ENCODE data around the gene ACAD9.
"Not testable (repeated sequence)": the region's sequence is repeated elsewhere in the genome, so short reads cannot be mapped to it uniquely, and the experiment has no call there.

ACAD9 gene

DNA sequence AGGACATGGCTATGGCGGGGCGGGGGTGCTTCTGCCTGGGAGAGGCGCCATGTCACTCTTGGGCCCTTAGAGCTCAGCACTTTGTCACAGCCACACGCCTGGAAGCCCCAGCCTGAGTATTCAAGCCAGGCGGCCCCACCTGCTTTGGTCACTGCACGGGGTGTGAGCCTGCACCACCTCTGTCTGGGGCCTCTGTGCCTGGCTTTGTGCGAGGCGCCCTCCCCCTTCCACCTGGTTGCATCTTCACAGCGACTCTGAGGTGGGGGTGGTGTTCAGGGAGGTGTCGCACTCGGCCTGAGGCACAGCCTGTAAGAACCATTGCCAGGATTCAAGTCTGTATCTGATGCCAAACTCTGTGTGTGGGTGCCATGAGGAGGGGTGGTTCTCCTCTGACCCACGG lies 24.1 kb downstream of the ACAD9 start:
- DNase-seq, result no peak

DNA sequence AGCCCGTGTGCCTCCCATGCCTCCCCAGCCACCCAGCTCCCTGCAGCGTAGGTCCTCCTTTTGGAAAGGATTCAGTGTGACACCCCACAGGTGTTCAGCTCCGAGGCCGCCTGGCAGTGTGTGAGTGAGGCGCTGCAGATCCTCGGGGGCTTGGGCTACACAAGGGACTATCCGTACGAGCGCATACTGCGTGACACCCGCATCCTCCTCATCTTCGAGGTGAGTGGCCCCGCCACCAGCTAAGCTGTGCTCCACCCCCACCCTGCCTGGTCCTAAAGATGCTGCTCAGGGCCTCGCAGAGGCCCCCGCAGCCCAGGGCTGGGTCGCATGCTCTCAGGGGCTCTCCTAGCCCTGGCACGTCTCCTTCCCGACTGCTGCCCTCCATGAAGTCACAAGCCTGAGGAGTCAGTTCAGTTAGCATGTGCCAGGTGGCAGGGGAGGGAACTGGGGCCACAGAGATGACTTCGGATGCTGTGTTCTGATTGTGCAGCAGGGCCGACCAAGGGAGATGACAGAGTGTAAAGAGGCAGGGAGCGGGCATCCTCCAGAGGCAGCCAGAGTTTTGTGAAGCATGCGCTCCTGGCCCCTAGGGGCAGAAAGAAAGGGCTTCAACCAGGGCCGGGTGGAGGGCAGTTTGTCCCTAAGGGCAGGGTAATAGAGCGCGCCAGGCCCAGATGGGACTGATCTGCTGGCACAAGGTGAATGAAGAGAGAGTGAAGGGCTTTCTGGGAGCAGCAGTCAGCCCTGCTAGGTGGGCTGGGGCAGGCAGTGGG lies 26.8 kb downstream of the ACAD9 start:
- no peak for DNase-seq

DNA sequence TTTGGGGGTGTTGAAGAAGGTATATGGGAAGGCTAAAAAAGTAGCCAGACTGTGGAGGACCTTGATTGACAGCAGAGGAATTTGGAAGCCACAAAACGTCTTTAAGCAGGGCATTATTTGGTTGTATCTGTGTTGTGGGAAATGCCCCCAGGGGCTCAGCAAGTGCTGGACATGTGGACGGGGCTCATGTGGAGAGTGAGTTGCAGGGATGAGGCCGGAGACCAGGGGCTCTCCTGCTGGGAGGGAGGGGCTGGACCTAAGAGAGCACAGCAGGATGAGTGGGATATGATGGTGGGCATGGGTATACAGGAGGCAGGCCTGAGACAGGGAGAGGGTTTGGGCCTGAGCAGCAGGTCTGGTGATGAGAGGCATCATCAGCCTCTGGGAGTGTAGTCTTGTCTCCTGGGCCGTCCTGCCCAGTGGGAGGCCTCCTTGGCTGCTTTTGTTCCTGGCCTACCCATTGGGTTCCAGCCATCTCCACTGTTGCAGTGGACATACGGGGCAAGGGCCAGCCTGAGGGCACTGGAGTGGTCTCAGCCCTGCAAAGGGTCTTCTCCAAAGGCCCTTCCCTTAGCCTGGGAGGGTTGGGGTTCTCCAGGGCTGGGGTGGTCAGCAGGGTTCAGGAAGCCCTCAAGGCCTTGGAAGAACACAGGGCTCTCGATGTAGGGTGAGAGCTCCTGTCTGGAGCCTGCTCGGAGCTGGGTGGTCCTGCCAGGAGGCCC lies 27.5 kb downstream of the ACAD9 start:
- DNase-seq, result no peak

DNA sequence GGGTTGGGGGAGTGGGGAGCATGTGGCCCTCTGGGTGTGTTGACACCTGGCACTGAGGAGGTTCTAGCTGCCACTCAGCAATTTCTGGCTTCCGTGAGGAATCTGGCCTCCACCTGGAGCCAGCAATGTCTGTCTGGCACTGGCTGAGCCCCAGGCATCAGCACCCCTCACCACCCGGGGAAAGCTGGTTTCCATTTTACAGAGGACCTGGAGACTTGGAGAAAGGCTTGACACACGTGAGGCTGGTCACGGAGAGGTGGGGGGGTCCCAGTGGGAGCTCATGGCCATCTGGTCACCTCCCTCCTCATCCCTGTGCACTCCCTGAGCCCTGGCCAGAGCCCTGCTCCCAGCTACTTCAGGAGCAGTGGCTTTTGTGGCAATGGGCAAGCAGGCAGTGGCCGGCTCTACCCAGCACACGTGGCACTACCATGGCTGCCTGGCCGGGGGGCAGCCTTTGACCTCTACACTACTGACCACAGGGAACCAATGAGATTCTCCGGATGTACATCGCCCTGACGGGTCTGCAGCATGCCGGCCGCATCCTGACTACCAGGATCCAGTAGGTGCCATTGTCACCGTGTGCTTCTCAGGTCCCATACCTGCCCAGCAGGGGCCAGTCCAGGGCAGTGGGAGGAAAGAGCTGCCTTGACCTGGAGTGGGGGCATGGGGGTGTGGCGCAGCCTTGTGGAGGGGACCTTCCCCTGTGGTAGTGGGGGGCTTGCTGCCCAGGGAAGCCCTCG lies 28.5 kb downstream of the ACAD9 start:
- DNase-seq, result no peak

DNA sequence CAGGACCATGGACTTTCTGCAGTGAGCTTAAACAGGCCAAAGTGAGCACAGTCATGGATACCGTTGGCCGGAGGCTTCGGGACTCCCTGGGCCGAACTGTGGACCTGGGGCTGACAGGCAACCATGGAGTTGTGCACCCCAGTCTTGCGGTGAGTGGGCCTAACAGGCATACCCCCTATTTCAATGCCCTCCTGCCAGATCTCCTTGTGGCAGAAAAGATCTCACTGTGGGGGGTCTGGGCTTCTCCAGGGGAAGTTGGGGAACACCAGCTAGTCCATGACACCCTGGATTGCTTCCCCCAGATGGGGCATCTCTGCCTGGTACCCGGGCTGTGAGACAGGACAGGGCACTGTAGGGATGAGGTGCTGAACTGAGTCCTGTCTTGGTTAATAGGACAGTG lies 29.5 kb downstream of the ACAD9 start:
- no peak for DNase-seq

DNA sequence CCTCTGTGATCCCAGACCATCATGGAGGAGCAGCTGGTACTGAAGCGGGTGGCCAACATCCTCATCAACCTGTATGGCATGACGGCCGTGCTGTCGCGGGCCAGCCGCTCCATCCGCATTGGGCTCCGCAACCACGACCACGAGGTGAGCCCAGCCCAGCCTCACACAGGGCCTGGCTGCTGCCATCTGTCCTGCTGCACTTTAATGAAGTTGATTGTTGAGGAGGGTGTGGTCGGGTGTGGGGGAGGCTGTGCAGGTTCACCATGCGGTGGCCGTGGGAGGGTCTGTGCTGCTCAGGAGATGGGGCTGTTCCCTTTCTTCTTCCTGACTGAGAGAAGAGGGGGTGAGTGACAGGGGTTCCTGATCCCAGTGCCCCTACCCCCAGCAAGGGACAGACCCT lies 30.6 kb downstream of the ACAD9 start:
- no peak for DNase-seq

DNA sequence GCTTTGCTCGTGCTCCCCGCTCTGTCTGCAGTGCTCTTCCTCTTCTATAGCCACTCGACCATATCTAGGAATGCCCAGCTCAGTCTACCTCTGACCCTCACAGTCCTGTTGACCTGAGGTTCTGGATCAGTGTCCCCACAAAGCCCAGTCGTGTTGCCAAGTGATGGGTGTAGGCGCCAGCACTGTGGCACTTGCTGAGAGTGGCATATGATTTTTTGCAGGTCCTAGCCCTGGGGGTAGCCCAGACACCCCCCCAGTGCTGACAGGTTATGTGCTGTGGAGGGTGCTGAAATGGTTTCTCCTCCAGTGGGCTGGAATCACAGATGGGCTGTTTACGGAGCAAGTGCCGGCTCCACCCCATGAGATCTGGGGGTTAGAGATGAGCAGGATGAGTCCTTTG lies 32.5 kb downstream of the ACAD9 start:
- DNase-seq, result no peak

DNA sequence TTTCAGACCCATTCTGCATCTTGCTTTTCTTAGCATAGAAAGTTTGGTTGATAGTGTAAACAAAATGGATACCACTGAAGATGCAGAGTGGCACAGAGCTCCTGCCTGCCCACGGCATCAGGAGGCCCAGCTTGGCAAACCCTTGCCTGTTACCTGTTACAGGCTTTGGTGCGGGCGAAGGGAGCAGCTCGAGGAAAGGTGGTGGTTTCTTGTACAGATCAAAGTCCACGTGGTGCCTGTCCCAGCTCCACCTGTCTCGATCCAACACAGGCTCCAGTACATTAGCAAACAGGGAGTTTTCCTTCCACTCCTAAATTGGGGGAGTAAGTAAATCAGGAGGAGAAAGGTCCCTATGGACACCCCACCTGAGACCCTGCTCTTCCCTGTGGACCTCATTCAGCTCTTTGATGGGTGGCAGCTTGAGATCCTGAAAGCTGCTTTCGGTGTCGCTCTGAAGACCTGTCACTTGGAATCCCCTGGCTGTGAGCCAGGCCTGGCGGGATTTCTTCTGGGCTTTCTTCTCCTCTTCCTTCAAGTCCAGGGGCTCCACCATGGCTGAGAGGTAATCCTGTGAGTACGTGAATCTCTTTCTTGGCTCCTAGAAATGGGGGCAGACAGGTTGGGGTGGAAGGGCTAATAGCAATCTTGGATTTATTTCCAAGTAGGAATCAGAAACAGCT lies 35.7 kb downstream of the ACAD9 start:
- no peak for DNase-seq

DNA sequence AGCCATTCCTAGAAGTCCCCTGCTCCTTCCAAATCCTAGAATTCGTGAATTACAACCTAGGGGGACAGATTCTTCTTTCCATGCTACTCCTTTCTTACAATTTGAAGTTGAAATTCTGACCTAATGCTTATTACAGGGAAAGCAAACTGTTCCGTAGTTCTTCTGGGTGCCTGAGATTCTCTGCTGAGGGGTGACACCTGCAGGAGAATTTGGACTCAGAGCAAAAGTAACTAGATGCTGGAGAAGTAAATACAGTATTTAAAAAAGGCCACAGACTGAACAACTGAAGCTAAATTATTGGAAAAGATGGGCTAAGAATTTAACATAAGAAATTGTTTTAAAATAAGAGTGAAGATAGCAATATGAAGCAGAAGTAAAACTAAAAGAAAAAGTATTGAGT lies 37.9 kb downstream of the ACAD9 start:
- no peak for DNase-seq

DNA sequence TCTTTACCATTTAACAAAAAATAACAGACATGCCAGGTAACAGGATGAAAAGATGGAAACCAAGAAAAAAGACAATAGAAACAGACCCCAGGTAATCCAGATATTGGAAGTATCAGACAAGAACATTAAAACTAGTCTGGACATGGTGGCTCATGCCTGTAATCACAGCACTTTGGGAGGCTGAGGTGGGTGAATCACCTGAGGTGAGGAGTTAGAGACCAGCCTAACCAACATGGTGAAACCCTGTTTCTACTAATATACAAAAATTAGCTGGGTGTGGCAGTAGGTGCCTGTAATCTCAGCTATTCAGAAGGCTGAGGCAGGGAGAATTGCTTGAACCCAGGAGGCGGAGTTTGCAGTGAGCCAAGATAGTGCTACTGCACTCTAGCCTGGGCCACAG lies 40.6 kb downstream of the ACAD9 start:
- no peak for DNase-seq

DNA sequence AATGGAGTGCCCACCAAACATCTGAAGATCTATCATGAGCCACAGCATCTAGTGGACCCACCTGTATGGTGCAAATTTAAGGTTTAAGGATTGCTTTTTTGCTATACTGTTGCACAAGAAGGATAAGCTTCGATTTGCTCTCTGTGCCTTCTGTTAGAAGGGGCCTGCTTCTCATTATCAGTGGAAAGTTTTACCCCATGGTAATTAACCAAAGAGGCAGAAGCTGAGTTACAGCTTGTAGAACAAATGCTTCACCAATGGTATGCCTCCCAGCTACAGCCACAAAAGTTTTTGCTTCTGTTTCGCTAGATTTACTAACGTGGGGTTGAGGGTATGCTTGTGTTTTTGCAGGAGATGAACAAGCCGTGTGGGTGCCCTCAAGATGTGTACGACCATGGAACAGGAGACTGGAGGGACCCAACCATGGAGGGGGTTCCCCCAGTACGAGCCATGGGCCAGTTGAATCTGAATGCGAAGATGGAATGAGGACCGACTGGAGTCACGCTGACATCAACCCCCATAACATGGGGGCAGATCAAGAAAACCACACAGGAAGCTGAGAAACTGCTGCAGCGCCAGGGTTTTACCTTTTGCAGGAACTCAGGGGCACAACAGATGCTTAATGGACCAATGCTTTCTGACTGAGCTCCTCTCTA lies 43.5 kb downstream of the ACAD9 start:
- peak; percentile 65 for DNase-seq

DNA sequence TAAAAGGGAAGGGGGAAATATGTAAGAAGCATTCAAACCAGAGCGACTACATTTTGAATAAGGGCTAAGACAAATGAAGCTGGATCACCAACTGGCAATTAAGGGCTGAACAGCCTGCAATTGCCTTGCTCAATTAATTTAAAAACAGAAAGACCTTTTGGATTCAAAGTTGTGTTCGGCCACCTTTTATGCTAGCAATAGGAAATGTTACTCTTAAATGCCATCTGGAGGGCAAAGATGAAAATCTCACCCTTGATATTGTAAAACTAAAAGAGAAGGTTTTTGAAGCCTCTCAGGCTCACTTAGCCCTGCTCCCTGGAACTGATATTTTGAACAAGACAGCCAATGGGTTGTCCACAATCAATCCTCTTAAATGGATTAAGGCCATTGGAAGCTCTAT lies 44.2 kb downstream of the ACAD9 start:
- DNase-seq, result no peak

DNA sequence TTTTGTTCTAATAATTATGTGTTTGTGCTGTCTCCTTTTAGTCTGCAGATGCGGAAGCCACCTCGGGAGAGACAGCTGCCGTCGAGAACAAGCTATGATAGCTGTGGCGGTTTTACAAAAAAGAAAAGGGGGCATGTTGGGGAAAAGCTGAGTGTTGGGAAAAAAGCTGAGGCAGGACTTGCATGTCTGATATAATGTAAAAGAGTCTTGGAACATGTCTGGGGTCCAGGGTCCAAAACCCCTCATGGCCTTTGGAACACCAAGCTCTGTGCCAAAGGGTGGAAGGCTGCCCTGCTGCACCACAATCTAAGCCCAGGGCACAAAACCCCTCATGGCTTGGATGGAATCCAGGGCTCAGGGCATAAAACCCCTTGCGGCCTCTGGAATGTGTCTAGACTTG lies 44.6 kb downstream of the ACAD9 start:
- not testable (repeated sequence) for DNase-seq

DNA sequence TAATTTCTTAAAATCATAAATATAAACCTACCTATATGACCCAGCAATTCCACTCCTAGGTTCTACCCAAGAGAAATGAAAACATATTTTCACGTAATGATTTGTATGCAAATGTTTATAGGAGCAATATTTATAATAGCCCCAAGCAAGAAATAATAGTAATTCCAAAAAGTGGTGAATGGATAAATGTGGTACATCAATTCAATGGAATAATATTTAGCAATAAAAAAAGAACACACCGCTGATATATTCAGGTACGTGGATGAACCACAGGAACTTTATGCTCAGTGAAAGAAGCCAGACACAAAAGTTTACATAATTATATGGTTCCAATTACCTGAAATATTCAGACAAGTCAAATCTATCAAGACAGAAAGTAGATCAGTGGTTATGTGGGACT lies 49.9 kb downstream of the ACAD9 start:
- DNase-seq, result no peak

DNA sequence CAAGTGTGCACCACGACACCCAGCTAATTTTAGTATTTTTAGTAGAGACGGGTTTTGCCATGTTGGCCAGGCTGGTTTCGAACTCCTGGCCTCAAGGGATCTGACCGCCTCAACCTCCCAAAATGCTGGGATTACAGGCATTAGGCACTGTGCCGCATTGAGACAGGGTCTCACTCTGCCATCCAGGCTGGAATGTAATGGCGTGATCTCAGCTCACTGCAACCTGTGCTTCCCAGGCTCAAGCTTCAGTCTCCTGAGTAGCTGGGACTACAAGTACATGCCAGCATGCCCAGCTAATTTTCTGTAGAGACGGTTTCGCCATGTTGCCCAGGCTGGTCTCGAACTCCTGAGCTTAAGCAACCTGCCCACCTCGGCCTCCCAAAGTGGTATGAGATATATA lies 51.6 kb downstream of the ACAD9 start:
- DNase-seq, result no peak

DNA sequence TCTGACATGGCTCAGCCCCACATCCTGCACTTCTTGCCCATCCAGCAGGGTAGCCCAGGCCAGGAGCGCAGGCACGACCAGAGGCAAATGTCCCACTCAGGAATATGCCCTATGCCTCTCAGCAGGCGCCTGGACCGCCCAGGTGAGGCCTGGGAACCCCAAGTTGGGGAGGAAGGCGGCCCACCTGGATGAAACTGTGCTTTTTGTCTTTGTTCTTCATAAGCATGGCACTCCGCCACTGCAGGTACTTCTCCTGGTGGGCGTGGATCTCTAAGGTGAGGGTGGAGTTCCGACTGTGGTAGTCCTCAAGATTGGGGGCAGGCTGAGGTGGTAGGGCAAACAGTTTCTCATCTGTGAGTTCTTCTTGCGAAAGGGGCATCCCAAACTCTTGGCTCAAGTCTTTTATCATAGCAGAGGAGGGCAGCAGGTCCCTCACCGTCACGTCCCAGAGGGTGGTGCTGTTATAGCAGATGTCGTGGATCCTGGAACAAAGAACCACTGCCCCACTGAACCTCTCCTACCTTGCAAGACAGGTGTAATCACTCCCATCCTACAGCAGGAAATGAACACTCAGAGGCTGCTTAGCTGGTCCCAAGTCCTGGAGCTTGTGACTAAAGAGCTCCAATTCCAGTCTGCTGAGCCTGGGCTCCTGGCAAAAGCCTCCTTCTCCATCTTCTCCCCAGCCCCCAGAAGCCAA lies 53.2 kb downstream of the ACAD9 start:
- no peak for DNase-seq

DNA sequence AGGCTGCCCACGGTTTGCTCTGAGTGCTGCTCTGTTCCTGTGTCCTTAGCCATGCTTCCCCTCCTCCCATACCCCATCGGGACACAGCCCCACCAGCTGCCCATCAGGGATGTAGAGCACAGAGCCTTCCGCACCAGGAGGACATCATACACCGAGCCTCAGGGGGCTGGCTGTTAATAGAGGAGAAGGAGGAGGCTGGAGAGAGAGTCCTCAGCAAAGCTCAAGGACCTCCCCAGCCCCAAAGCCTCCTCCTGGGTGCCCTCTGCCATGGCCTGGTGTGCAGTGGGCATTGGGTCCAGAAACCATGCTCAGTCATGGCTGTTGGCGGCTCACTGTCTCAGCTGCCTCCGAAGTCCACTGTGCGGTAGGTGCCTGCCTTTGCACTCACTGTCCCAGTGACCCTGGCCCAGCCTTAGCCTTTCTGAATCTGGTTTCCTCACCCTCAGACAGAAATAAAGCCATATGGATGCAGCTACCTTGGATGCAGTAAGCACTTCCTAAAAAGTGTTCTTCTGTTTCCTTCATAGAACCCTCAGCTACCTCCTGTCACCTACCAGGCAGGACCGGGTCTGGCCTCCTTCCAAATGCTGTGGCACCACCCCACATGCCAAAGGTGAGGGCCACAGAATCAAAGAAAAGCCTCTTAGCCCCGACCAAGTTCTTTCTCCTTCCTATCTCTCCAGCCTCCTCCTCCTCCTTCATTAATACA lies 53.9 kb downstream of the ACAD9 start:
- DNase-seq, result no peak

DNA sequence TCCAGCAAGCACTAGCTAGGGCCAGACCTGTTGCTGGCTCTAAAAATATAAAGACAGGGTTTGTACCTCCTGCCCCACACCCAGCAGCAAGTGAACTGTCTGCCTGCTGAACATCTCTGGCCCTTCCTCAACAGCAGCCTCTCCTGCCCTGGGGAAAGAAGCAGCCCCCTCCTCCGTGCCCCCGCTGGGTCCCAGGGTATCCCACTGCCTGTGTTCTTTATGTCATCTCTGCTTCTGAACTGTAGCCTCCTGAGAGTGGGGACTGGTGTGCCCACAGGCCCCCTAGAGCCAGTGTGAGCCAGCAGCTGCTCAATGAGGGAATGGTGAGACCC lies 54.5 kb downstream of the ACAD9 start:
- DNase-seq, result no peak

DNA sequence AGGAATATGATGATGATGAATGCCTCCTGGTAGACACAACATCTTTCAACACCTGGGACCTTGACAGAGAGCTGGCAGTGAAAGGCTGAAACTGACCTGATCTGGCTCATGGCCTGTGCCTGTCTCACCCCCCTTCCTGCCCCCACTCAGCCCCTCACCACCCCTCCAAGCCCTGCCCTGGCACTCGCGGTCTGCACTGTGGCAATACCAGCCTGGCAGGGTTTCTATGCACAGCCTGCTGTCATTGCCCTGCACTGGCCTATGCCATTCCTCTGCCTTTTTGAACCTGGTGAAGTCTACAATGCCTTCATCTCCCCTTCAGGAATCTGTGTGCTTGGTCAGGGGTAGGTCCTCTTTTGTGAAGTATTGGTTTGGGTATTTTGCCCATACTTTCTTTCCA lies 56.5 kb downstream of the ACAD9 start:
- no peak for DNase-seq

DNA sequence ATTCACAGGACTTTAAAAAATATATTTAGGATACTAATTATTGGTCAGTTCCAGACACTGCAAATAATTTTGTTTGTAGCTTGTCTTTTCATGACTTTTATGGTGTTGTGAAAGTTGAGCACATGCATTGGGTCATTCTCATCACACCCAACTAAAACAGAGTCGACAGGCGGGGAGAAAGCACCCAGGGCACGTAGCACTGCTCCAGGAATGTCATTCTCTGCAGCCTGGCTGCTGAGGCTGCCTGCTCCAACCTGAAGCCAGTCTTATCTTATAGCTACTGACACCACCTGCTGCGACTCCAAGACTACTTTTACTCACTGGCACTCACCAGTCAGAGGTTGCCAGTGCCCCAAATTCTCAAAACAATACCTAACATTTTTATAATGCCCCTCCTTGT lies 56.9 kb downstream of the ACAD9 start:
- DNase-seq, result no peak

DNA sequence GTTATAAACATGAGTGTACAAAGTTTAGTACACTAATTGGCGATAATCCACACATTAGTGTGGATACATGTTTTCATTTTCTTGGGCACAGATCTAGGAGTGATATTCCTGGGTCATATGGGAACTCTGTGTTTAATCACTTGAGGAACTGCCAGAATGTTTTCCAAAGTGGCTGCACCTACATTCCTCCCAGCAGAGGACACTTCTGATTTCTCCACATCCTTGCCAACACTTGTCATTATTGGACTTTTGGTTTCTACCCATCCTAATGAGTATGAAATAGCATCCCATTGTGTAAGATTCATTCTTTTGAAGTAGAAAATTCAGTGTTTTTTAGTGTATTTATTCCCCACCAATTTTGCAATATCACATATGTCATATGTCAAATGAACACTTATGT lies 60.8 kb downstream of the ACAD9 start:
- DNase-seq, result no peak
